HepG2 (cell line): ENCODE results near the gene JHY. TPM values are rescaled to one million over a fixed set of nuclear protein-coding genes. Genes with fewer than 3 reads are reported as not detected.

Source experiments
- ATAC-seq: fragments of 200-7000 bp; cut with Tn5 transposase; 3 replicates; pipeline ENCODE4 v1.9.1; 2020; ENCODE audit warnings: mild to moderate bottlenecking, moderate library complexity
- BruUV-seq: library from RNA; stranded (reverse); fragments of 400-500 nt; replicated peaks from 2 replicates; lab custom pipeline; 2021; lab: Mats Ljungman, UMichigan
- CTCF ChIA-PET: fragments of 300-600 bp; formaldehyde crosslinking; extraction: SDS; loops from one replicate; lab custom pipeline; 2021; ENCODE audit warnings: low total read pairs, inconsistent platforms, low intra/inter-chr PET ratio; lab: Yijun Ruan, JAX
- POLR2A ChIA-PET: fragments of 350-600 bp; sonication (Branson Sonifier 250); formaldehyde crosslinking; loops from one replicate; lab custom pipeline; 2020; ENCODE audit warnings: antibody characterized with exemption, inconsistent platforms; lab: Yijun Ruan, JAX
- DNase-seq: peaks from one replicate; pipeline ENCODE4 v3.0.0-alpha.2; 2015; ENCODE audit warnings: low spot score
- FAIRE-seq: peaks from 3 replicates; lab custom pipeline; 2011; peaks lifted over from hg19 to GRCh38; lab: Jason Lieb, UNC
- H2AFZ ChIP-seq: one replicate; pipeline ENCODE4 v1.6.1; 2011; ENCODE audit warnings: low read length, inconsistent platforms
- H3K27ac ChIP-seq: fragments of 300-600 bp; 3 replicates; pipeline ENCODE4 v1.8.0; 2011; ENCODE audit warnings: mixed run types, mild to moderate bottlenecking, mixed read lengths, low read length, inconsistent platforms; ENCODE audit not compliant: insufficient read depth; ENCODE audit errors: extremely low read length
- H3K27me3 ChIP-seq, 2 experiments: fragments of 200-600 bp in 1 of 2; 2 replicates in 1 of 2; 3 replicates in 1 of 2; pipeline versions ENCODE4 v1.6.0 to v1.8.0; 2011; ENCODE audit warnings: low read length in 2 of 2, mild to moderate bottlenecking in 2 of 2, moderate library complexity in 2 of 2, inconsistent platforms in 1 of 2; ENCODE audit not compliant: insufficient read depth in 2 of 2, control insufficient read depth in 1 of 2
- H3K36me3 ChIP-seq, 2 experiments: fragments of 200-600 bp in 1 of 2; replicated peaks in 1 of 2; 2 replicates in 1 of 2; 3 replicates in 1 of 2; pipeline versions ENCODE4 v1.5.1 to v1.8.0; 2011; ENCODE audit warnings: low read length in 2 of 2, inconsistent platforms in 1 of 2; ENCODE audit not compliant: insufficient read depth in 2 of 2, control insufficient read depth in 1 of 2
- H3K4me1 ChIP-seq: 2 replicates; pipeline ENCODE4 v1.5.1; 2012; ENCODE audit warnings: low read length, inconsistent platforms; ENCODE audit not compliant: insufficient read depth
- H3K4me2 ChIP-seq: 2 replicates; pipeline ENCODE4 v1.6.0; 2011; ENCODE audit warnings: low read depth, low read length, inconsistent platforms
- H3K4me3 ChIP-seq, 3 experiments: fragments of 200-600 bp in 1 of 3; sonication (generic), shearing (Covaris generic) in 1 of 3; replicated peaks in 1 of 3; 2 replicates each; pipeline ENCODE4 v1.5.1; 2011 to 2016; ENCODE audit warnings: low read length in 3 of 3, inconsistent platforms in 2 of 3, low read depth in 2 of 3, mild to moderate bottlenecking in 2 of 3, control low read depth in 1 of 3, mixed read lengths in 1 of 3; ENCODE audit not compliant: insufficient read depth in 1 of 3
- H3K79me2 ChIP-seq: one replicate; pipeline ENCODE4 v1.6.1; 2011; ENCODE audit warnings: low read length, inconsistent platforms; ENCODE audit not compliant: insufficient read depth
- H3K9ac ChIP-seq: 2 replicates; pipeline ENCODE4 v1.6.0; 2011; ENCODE audit warnings: mild to moderate bottlenecking, low read depth, low read length, inconsistent platforms; ENCODE audit not compliant: insufficient read depth
- H3K9me3 ChIP-seq: 2 replicates; pipeline ENCODE4 v1.5.1; 2012; ENCODE audit warnings: mild to moderate bottlenecking, low read length
- H4K20me1 ChIP-seq: 2 replicates; pipeline ENCODE4 v1.6.0; 2011; ENCODE audit warnings: inconsistent platforms, mild to moderate bottlenecking, low read length, moderate library complexity; ENCODE audit not compliant: insufficient read depth
- ATM ChIP-seq: fragments of 450-650 bp; IDR thresholded peaks from 2 replicates; pipeline ENCODE4 v1.7.1; 2017; ENCODE audit warnings: mild to moderate bottlenecking, borderline replicate concordance
- CENPT ChIP-seq: sonication (generic); formaldehyde crosslinking; IDR thresholded peaks from 2 replicates; pipeline ENCODE4 v1.8.0; 2022; ENCODE audit warnings: low read depth, mild to moderate bottlenecking, moderate library complexity, missing genetic modification reagents
- GZF1 ChIP-seq: sonication (generic); formaldehyde crosslinking; IDR thresholded peaks from 2 replicates; pipeline ENCODE4 v1.5.1; 2020; ENCODE audit warnings: mild to moderate bottlenecking, missing genetic modification reagents
- NCOA1 ChIP-seq: sonication (generic); formaldehyde crosslinking; IDR thresholded peaks from 2 replicates; pipeline ENCODE4 v1.9.0; 2021; ENCODE audit warnings: missing genetic modification reagents
- NFKBIZ ChIP-seq: IDR thresholded peaks from 2 replicates; pipeline ENCODE4 v1.6.1; 2018; ENCODE audit warnings: missing genetic modification reagents, missing compliant biosample characterization
- PITX1 ChIP-seq: sonication (generic); formaldehyde crosslinking; IDR thresholded peaks from 2 replicates; pipeline ENCODE4 v1.5.1; 2020; ENCODE audit warnings: mild to moderate bottlenecking, missing genetic modification reagents
- SMARCE1 ChIP-seq: fragments of 450-650 bp; IDR thresholded peaks from 2 replicates; pipeline ENCODE4 v1.6.1; 2017; ENCODE audit warnings: borderline replicate concordance
- SOX13 ChIP-seq, 3 experiments: fragments of 450-650 bp in 1 of 3; sonication (generic) in 1 of 3; formaldehyde crosslinking in 1 of 3; IDR thresholded peaks in 2 of 3; conservative IDR thresholded peaks in 1 of 3; 2 replicates each; pipeline versions ENCODE4 v1.5.0 to v1.6.1; 2016 to 2020; ENCODE audit warnings: antibody characterized with exemption in 1 of 3, mild to moderate bottlenecking in 1 of 3, missing compliant biosample characterization in 1 of 3, missing genetic modification reagents in 1 of 3, moderate library complexity in 1 of 3
- TGIF2 ChIP-seq: IDR thresholded peaks from 2 replicates; pipeline ENCODE4 v1.6.1; 2016; ENCODE audit warnings: control low read depth, missing compliant biosample characterization
- ZBTB25 ChIP-seq: IDR thresholded peaks from 2 replicates; pipeline ENCODE4 v1.6.1; 2018; ENCODE audit warnings: missing genetic modification reagents
- ZHX1 ChIP-seq: sonication (generic); formaldehyde crosslinking; IDR thresholded peaks from 2 replicates; pipeline ENCODE4 v1.8.1; 2022; ENCODE audit warnings: low read depth, mild to moderate bottlenecking, missing genetic modification reagents
- ZIK1 ChIP-seq: sonication (generic); formaldehyde crosslinking; IDR thresholded peaks from 2 replicates; pipeline ENCODE4 v1.5.0; 2020; ENCODE audit warnings: mild to moderate bottlenecking, low read depth, missing genetic modification reagents, borderline replicate concordance
- ZNF263 ChIP-seq: sonication (generic); formaldehyde crosslinking; IDR thresholded peaks from 2 replicates; pipeline ENCODE4 v1.4.0; 2020; ENCODE audit warnings: missing genetic modification reagents
- ZNF3 ChIP-seq: IDR thresholded peaks from 2 replicates; pipeline ENCODE4 v1.7.0; 2017; ENCODE audit warnings: inconsistent platforms
- ZNF317 ChIP-seq: sonication (generic); formaldehyde crosslinking; IDR thresholded peaks from 2 replicates; pipeline ENCODE4 v1.5.0; 2020; ENCODE audit warnings: mild to moderate bottlenecking, missing genetic modification reagents
- ZNF563 ChIP-seq: sonication (generic); formaldehyde crosslinking; IDR thresholded peaks from 2 replicates; pipeline ENCODE4 v1.8.0; 2022; ENCODE audit warnings: mild to moderate bottlenecking, moderate library complexity, missing genetic modification reagents
- ZNF574 ChIP-seq: sonication (generic); formaldehyde crosslinking; IDR thresholded peaks from 2 replicates; pipeline ENCODE4 v1.4.0; 2020; ENCODE audit warnings: missing genetic modification reagents
- ZNF776 ChIP-seq: sonication (generic); formaldehyde crosslinking; IDR thresholded peaks from 2 replicates; pipeline ENCODE4 v1.4.0; 2020; ENCODE audit warnings: mild to moderate bottlenecking, missing genetic modification reagents
- ZSCAN31 ChIP-seq: sonication (generic); formaldehyde crosslinking; IDR thresholded peaks from 2 replicates; pipeline ENCODE4 v1.5.0; 2020; ENCODE audit warnings: low read depth, mild to moderate bottlenecking, missing genetic modification reagents
- WGBS: methylation state at CpG from one replicate; pipeline ENCODE4 v1.1.6; 2017; ENCODE audit warnings: low lambda C conversion rate; 5-methylcytosine and 5-hydroxymethylcytosine counted together
- in situ Hi-C: cut with HindIII; loops from 2 replicates; pipeline ENCODE4 v1.10.0; 2017; ENCODE audit warnings: low pct_unique_long_range_greater_than_20kb; ENCODE audit not compliant: extremely low pct_ligation_motif_present
- intact Hi-C: fragments of 100-400 bp; cut with micrococcal nuclease; formaldehyde crosslinking; loops from one replicate; pipeline ENCODE4 v1.10.0; 2022; ENCODE audit not compliant: unreplicated experiment
- polyA plus RNA-seq, 8 experiments: library from polyadenylated mRNA; depleted of rRNA in 3 of 8; stranded (reverse) in 7 of 8; unstranded in 1 of 8; fragments of >200 nt; fragmentation: Illumina TruSeq in 4 of 8; extraction: Trizol in 4 of 8; gene quantifications; 2 replicates each; pipeline versions ENCODE4 v1.2.1 to v1.2.3, GENCODE V29; 2011 to 2016; ENCODE audit warnings: low read depth in 4 of 8, missing spikeins in 1 of 8, mixed read lengths in 1 of 8; ENCODE audit not compliant: insufficient read depth in 1 of 8
- total RNA-seq, 5 experiments: library from RNA; depleted of rRNA; stranded (reverse); fragments of >200 nt; fragmentation: Illumina TruSeq; extraction: Trizol; gene quantifications; 2 replicates each; pipeline ENCODE4 v1.2.3, GENCODE V29; 2016; ENCODE audit warnings: low read depth in 1 of 5

The JHY gene
- total and polyA plus RNA-seq, 2 of the 13 experiments (the other 11 are each of a cell fraction or from before 2014, with no cell fraction given) = not detected

- no peak for ATAC-seq
- Histone ChIP-seq H3K4me1 (no peaks in the 10 kb centered on the region), H3K4me3 (no peak overlapping the region), H3K4me2 (no peak overlapping the region), H4K20me1 (0 out of 2 replicates have a peak, but pooled peaks cover 4% of the 10 kb centered on the region), H3K9me3 (no peaks in the 10 kb centered on the region), H3K79me2 (no peaks in the 10 kb centered on the region), H3K36me3 (no peaks in the 10 kb centered on the region), H3K9ac (no peak overlapping the region), H2AFZ (no peak overlapping the region), H3K27ac (no peak overlapping the region), H3K27me3 (peaks cover 5 to 58% of the 10 kb centered on the region in 2 experiments)
- in situ Hi-C loops = no loop called here
- no peak for DNase-seq
- POLR2A ChIA-PET = no interaction called here
- BruUV-seq = no TSS peak
- CTCF ChIA-PET = no interaction called here
- intact Hi-C loops = no loop called here
- no peak for FAIRE-seq
- WGBS = 37% methylated on average over 21 of the region's 21 CpGs
- TF ChIP-seq ZSCAN31 (no peak), ZNF317 (no peak), NFKBIZ (no peak), ZHX1 (CRISPR knock-in tag) (no peak), ZNF563 (CRISPR knock-in tag) (no peak), PITX1 (CRISPR knock-in tag) (no peak), ZBTB25 (CRISPR knock-in tag) (no peak), NCOA1 (CRISPR knock-in tag) (no peak), CENPT (no peak), ZNF263 (no peak), GZF1 (CRISPR knock-in tag) (no peak), ZNF3 (no peak), SMARCE1 (no peak), ZNF574 (CRISPR knock-in tag) (no peak), SOX13 (IDR thresholded peaks at IDR 0.05) (no peak), SOX13 (CRISPR knock-in tag; conservative IDR thresholded peaks at IDR 0.05 in 1 of 2, IDR thresholded peaks at IDR 0.05 in 1 of 2) (no peak), ZIK1 (no peak), ZNF776 (CRISPR knock-in tag) (no peak), ATM (no peak), TGIF2 (CRISPR knock-in tag) (no peak)
These were observed 93.6 kb downstream of the JHY start for GRCh38 chr11:122976061-122976733.
